ENCODE measurements around the gene FOXK1.

DNA sequence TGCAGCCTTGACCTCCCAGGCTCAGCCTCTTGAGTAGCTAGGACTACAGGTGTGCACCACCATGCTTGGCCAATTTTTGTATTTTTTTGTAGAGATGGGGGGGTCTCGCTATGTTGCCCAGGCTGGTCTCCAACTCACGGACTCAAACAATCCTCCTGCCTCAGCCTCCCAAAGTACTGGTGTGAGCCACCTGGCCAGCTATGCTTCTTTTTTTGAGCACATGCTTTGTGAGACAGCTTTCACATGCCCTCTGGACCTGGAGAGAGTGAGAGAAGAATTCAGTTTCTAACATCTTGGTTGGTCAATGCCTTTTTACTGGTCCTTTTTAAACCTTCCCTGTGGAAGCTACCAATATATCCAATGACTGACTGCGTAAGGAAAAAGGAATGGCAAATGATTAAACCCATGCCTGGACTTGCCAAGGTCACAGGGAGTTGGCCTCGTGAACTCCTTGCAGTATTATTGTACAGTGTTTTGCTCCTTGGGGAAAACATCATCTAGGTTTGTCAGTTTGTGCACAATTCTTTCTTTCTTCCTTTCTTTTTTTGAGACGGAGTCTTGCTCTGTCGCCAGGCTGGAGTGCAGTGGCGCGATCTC lies 6.2 kb upstream of the FOXK1 start:
- TF ChIP-seq, protein P1, sequence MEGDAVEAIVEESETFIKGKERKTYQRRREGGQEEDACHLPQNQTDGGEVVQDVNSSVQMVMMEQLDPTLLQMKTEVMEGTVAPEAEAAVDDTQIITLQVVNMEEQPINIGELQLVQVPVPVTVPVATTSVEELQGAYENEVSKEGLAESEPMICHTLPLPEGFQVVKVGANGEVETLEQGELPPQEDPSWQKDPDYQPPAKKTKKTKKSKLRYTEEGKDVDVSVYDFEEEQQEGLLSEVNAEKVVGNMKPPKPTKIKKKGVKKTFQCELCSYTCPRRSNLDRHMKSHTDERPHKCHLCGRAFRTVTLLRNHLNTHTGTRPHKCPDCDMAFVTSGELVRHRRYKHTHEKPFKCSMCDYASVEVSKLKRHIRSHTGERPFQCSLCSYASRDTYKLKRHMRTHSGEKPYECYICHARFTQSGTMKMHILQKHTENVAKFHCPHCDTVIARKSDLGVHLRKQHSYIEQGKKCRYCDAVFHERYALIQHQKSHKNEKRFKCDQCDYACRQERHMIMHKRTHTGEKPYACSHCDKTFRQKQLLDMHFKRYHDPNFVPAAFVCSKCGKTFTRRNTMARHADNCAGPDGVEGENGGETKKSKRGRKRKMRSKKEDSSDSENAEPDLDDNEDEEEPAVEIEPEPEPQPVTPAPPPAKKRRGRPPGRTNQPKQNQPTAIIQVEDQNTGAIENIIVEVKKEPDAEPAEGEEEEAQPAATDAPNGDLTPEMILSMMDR (IDR thresholded peaks at IDR 0.05; ENCODE audit: low read depth, low read length), result no peak
- no peak for TF ChIP-seq POLR2A (IDR thresholded peaks at IDR 0.05; ENCODE audit: extremely low read depth, insufficient read length)
- TF ChIP-seq, protein P2, sequence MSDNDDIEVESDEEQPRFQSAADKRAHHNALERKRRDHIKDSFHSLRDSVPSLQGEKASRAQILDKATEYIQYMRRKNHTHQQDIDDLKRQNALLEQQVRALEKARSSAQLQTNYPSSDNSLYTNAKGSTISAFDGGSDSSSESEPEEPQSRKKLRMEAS (IDR thresholded peaks at IDR 0.05; ENCODE audit: low read depth, low read length), result no peak
- no peak for TF ChIP-seq MYC (IDR thresholded peaks at IDR 0.05; ENCODE audit: low read depth, low read length)
